ENCODE measurements around the gene ZNF2. TPM values are rescaled to one million over a fixed set of nuclear protein-coding genes. Genes with fewer than 3 reads are reported as not detected.
A peak's percentile ranks its signal among the peaks of the same experiment; 100 is the strongest.

Gene ZNF2
- polyA plus RNA-seq (2011; rRNA removed) (4.6 and 5.5 TPM in 2 replicates), polyA plus RNA-seq (2017; fragmentation: RNase III; extraction: RNeasy Plus Mini Kit Qiagen cat#74134 plus additional on column Dnase treatment) (3.7 to 4.3 TPM (median 4.2 TPM) in 3 replicates), polyA minus RNA-seq (2011; rRNA and poly(A)+ RNA removed) (10.2 and 10.5 TPM in 2 replicates)
- 1.5 TPM in 2 replicates for polyA plus RNA-seq (2012; cell fraction: cytosol; rRNA removed)
- polyA plus RNA-seq (2012; cell fraction: nucleus; rRNA removed), result 1.3 and 1.6 TPM in 2 replicates

DNA sequence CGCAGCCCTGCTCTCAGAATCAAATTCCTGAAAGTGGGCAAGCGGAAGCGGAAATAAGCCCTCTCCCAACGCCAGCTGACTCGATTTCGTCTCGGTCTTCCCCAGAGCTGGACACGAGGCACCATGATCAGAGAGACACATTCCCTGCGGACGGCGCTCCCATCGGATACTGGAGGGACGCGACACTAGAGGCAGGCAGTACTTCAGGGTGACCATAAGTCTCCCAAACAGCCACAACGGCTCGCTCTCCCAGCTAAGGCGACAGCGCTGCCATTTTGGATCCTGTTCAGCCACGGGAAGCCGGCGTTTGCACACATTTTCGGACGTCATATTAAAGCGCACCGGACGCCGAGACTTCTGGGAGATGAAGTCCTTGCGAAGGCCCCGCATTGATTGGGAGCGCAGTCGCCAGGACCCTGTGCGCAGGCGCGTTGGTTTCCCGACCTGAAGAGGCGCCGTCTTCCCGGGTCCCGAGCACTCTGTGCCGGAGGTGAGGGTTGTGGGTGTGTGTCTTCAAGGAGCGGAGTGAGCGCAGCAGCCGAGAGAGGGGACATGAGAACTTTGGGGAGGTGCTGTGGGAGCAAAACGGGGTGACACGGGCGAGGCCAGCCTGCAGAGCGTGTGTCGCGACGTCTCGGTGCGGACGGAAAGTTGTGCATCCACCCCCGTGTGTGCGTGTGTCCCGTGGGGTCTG lies at the start of gene ZNF2:
Gene ZNF2, plus strand, starts transcription at position 439 of the 694 bp plus-strand sequence. CDS start 10,418 bp downstream, outside the sequence.
- FAIRE-seq (no peak), ATAC-seq (peak; percentile 97 to 99), DNase-seq (ENCODE audit: low read depth in 1 of 2, low spot score in 1 of 2) (peak; percentile 99)
- POLR2A ChIA-PET, result interaction anchor here (0.5 to 1.7 kb wide), 5 partner anchors 10 to 237 kb away, joined by 3 to 22 read pairs (median 3); partner anchors contain the start of genes FAHD2A and MRPS5
- peaks cover 5% of the 10 kb centered on the region; the same call in 2 of the 3 replicates for H3K4me1 ChIP-seq
- peak within 1 kb of the TSS; percentile 82 for H3K4me2 ChIP-seq
- H3K4me3 ChIP-seq, result peak within 1 kb of the TSS; percentile 55
- WGBS (ENCODE audit: missing lambda C conversion rate), result 3% methylated on average over 44 of the region's 56 CpGs
- peak within 1 kb of the TSS; percentile 87 to 88 for H3K27ac ChIP-seq
- peaks cover 45% of the 10 kb centered on the region for H3K9me3 ChIP-seq
- CTCF ChIA-PET, result interaction anchor here (0.6 to 2.4 kb wide), 6 partner anchors 12 to 63 kb away, joined by 3 to 10 read pairs (median 3); no protein-coding TSS in a partner anchor
- TF ChIP-seq HOXB13 (CRISPR knock-in tag; IDR thresholded peaks at IDR 0.05; ENCODE audit: low read depth) (peak; percentile 85; the same call in 1 of the 2 replicates), EHF (CRISPR knock-in tag; IDR thresholded peaks at IDR 0.05) (peak; percentile 81; the same call in 1 of the 2 replicates), EHMT2 (IDR thresholded peaks at IDR 0.05; ENCODE audit: low read depth) (no peak), TP53 (CRISPR knock-in tag; IDR thresholded peaks at IDR 0.05) (peak; percentile 74; the same call in 1 of the 2 replicates), RAD21 (conservative IDR thresholded peaks at IDR 0.05 in 1 of 2, IDR thresholded peaks at IDR 0.05 in 1 of 2) (no peak), ZFP36 (IDR thresholded peaks at IDR 0.05; ENCODE audit: borderline replicate concordance, partially characterized antibody) (no peak), EP300 (IDR thresholded peaks at IDR 0.05) (no peak), GATA3 (IDR thresholded peaks at IDR 0.05; ENCODE audit: borderline replicate concordance) (peak; percentile 23; the same call in 1 of the 2 replicates), HOXB5 (CRISPR knock-in tag; IDR thresholded peaks at IDR 0.05) (peak; percentile 83; the same call in 1 of the 2 replicates), FOSB (CRISPR knock-in tag; IDR thresholded peaks at IDR 0.05) (no peak), JUN (IDR thresholded peaks at IDR 0.05) (peak; percentile 75 to 94; a peak in 4 of 5 replicates), NPAS2 (CRISPR knock-in tag; IDR thresholded peaks at IDR 0.05; ENCODE audit: borderline replicate concordance) (no peak), POLR2A (IDR thresholded peaks at IDR 0.05; ENCODE audit: low read length) (peak; percentile 78), KDM5A (IDR thresholded peaks at IDR 0.05) (peak; percentile 92), TFCP2L1 (CRISPR knock-in tag; IDR thresholded peaks at IDR 0.05) (peak; percentile 48; the same call in 1 of the 2 replicates), MYC (IDR thresholded peaks at IDR 0.05; ENCODE audit: borderline replicate concordance, low read length) (peak; percentile 63), MAFK (IDR thresholded peaks at IDR 0.05; ENCODE audit: partially characterized antibody) (no peak), POLR2AphosphoS2 (conservative IDR thresholded peaks at IDR 0.05; ENCODE audit: low read length) (no peak), NFE2L2 (conservative IDR thresholded peaks at IDR 0.05; ENCODE audit: low read length) (no peak), CHD2 (IDR thresholded peaks at IDR 0.05; ENCODE audit: low read length, partially characterized antibody) (no peak), HDAC2 (IDR thresholded peaks at IDR 0.05) (no peak), CEBPB (IDR thresholded peaks at IDR 0.05) (no peak; a peak in 1 of 4 replicates), ZNF302 (CRISPR knock-in tag; IDR thresholded peaks at IDR 0.05) (no peak), JUNB (IDR thresholded peaks at IDR 0.05) (no peak), FOXS1 (CRISPR knock-in tag; IDR thresholded peaks at IDR 0.05) (no peak), ZC3H11A (IDR thresholded peaks at IDR 0.05) (no peak), CBX2 (IDR thresholded peaks at IDR 0.05; ENCODE audit: borderline replicate concordance, low read depth) (no peak), RFX5 (IDR thresholded peaks at IDR 0.05) (no peak), RCOR1 (IDR thresholded peaks at IDR 0.05; ENCODE audit: low read depth, low read length) (no peak), BHLHE40 (IDR thresholded peaks at IDR 0.05; ENCODE audit: low read depth, low read length) (no peak), CHD4 (IDR thresholded peaks at IDR 0.05; ENCODE audit: borderline replicate concordance) (no peak)
- TF ChIP-seq, protein P1, sequence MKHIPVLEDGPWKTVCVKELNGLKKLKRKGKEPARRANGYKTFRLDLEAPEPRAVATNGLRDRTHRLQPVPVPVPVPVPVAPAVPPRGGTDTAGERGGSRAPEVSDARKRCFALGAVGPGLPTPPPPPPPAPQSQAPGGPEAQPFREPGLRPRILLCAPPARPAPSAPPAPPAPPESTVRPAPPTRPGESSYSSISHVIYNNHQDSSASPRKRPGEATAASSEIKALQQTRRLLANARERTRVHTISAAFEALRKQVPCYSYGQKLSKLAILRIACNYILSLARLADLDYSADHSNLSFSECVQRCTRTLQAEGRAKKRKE (CRISPR knock-in tag; IDR thresholded peaks at IDR 0.05; ENCODE audit: low read depth), result peak; percentile 83
- TF ChIP-seq, protein P2, sequence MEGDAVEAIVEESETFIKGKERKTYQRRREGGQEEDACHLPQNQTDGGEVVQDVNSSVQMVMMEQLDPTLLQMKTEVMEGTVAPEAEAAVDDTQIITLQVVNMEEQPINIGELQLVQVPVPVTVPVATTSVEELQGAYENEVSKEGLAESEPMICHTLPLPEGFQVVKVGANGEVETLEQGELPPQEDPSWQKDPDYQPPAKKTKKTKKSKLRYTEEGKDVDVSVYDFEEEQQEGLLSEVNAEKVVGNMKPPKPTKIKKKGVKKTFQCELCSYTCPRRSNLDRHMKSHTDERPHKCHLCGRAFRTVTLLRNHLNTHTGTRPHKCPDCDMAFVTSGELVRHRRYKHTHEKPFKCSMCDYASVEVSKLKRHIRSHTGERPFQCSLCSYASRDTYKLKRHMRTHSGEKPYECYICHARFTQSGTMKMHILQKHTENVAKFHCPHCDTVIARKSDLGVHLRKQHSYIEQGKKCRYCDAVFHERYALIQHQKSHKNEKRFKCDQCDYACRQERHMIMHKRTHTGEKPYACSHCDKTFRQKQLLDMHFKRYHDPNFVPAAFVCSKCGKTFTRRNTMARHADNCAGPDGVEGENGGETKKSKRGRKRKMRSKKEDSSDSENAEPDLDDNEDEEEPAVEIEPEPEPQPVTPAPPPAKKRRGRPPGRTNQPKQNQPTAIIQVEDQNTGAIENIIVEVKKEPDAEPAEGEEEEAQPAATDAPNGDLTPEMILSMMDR (IDR thresholded peaks at IDR 0.05), result no peak
- TF ChIP-seq, protein P3, sequence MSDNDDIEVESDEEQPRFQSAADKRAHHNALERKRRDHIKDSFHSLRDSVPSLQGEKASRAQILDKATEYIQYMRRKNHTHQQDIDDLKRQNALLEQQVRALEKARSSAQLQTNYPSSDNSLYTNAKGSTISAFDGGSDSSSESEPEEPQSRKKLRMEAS (IDR thresholded peaks at IDR 0.05), result peak; percentile 94
- TF ChIP-seq, protein P4, sequence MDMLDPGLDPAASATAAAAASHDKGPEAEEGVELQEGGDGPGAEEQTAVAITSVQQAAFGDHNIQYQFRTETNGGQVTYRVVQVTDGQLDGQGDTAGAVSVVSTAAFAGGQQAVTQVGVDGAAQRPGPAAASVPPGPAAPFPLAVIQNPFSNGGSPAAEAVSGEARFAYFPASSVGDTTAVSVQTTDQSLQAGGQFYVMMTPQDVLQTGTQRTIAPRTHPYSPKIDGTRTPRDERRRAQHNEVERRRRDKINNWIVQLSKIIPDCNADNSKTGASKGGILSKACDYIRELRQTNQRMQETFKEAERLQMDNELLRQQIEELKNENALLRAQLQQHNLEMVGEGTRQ (IDR thresholded peaks at IDR 0.05), result peak; percentile 54
- TF ChIP-seq, protein P5, sequence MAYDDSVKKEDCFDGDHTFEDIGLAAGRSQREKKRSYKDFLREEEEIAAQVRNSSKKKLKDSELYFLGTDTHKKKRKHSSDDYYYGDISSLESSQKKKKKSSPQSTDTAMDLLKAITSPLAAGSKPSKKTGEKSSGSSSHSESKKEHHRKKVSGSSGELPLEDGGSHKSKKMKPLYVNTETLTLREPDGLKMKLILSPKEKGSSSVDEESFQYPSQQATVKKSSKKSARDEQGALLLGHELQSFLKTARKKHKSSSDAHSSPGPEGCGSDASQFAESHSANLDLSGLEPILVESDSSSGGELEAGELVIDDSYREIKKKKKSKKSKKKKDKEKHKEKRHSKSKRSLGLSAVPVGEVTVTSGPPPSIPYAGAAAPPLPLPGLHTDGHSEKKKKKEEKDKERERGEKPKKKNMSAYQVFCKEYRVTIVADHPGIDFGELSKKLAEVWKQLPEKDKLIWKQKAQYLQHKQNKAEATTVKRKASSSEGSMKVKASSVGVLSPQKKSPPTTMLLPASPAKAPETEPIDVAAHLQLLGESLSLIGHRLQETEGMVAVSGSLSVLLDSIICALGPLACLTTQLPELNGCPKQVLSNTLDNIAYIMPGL (CRISPR knock-in tag; IDR thresholded peaks at IDR 0.05; ENCODE audit: borderline replicate concordance), result peak; percentile 38; the same call in 1 of the 2 replicates
